Memory B cell (primary cell): ENCODE measurements around the gene TLL1.

Source experiments
- ATAC-seq: fragments of 150-1000 bp; cut with Tn5 transposase; 2 replicates; pipeline ENCODE4 v1.10.0; 2021; ENCODE audit warnings: low read depth, mild to moderate bottlenecking, moderate library complexity
- DNase-seq, 2 donors: peaks; one replicate each; pipeline ENCODE4 v3.0.0; 2022; ENCODE audit warnings: low spot score in 2 of 2
- H3K27ac Mint-ChIP-seq: one replicate; pipeline ENCODE4 v1.8.0; 2022; ENCODE audit warnings: mild to moderate bottlenecking, moderate library complexity, mixed read lengths
- H3K27me3 Mint-ChIP-seq: one replicate; pipeline ENCODE4 v1.8.0; 2022; ENCODE audit warnings: mixed read lengths
- H3K36me3 Mint-ChIP-seq: one replicate; pipeline ENCODE4 v1.8.0; 2022; ENCODE audit warnings: mild to moderate bottlenecking, mixed read lengths
- H3K4me1 Mint-ChIP-seq: one replicate; pipeline ENCODE4 v1.8.0; 2022; ENCODE audit warnings: mixed read lengths
- H3K4me3 Mint-ChIP-seq: one replicate; pipeline ENCODE4 v1.8.0; 2022; ENCODE audit warnings: mild to moderate bottlenecking, moderate library complexity, mixed read lengths
- H3K9me3 Mint-ChIP-seq: one replicate; pipeline ENCODE4 v1.8.0; 2022; ENCODE audit warnings: mixed read lengths

TLL1 gene

GRCh38 chr4:165867961-165868360 lies 5.1 kb upstream of the TLL1 start:
- ATAC-seq (no peak), DNase-seq (no peak)
- no peaks in the 10 kb centered on the region for H3K9me3 Mint-ChIP-seq
- H3K27ac Mint-ChIP-seq = no peak overlapping the region
- H3K36me3 Mint-ChIP-seq = no peaks in the 10 kb centered on the region
- peaks cover 11% of the 10 kb centered on the region for H3K27me3 Mint-ChIP-seq
- H3K4me3 Mint-ChIP-seq = no peak overlapping the region
- H3K4me1 Mint-ChIP-seq = peaks cover 5% of the 10 kb centered on the region

- H3K4me1 Mint-ChIP-seq = peaks cover 9% of the 10 kb centered on the region
- ATAC-seq = no peak
- H3K27me3 Mint-ChIP-seq = peaks cover 21% of the 10 kb centered on the region
Observed at GRCh38 chr4:165873298-165874071, 448 bp downstream of the TLL1 start.

DNA sequence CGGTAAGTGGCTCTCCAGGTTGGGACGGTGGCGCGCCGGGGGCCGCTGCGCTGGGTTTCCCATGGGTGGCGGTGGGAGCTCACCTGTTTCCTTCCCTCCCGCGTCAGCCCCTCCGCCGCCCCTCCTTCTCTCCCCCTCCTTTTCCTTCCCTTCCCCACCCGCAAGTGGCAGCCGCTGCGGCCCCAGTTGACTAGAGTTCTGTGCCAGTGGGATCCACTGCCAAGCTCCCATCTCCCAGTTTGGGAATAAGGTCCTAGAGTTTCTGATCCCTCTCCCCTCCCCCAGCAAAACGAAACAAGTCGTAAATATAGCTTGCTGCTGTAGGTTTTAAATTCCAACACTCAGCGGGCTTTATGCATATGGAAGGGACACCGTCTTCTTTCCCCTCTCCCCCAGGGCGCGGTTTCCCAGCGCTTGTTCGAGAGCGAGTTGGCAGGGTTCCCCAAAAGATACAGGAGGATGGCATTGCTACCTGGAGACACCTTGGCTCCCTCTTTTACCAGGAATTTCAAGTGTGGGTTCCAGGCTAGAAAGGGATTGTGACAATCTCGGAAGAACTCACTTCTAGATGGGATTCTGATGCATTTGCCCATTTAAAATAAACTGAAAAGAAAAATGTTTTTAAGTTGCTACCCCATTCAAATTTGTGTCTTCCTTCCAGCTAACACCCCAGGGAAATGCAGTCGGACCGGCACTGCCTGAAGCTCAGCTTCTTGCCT lies 1.2 kb downstream of the TLL1 start:
- Mint-ChIP-seq H3K9me3 (no peaks in the 10 kb centered on the region), H3K4me3 (no peak overlapping the region), H3K4me1 (peaks cover 9% of the 10 kb centered on the region), H3K27ac (no peak overlapping the region), H3K27me3 (peaks cover 21% of the 10 kb centered on the region), H3K36me3 (no peaks in the 10 kb centered on the region)
- DNase-seq (no peak), ATAC-seq (no peak)

More at GRCh38 chr4:165873298-165874071, 448 bp downstream of the TLL1 start:
- no peak for DNase-seq
- Mint-ChIP-seq H3K27ac (no peak overlapping the region), H3K4me3 (no peak overlapping the region), H3K36me3 (no peaks in the 10 kb centered on the region), H3K9me3 (no peaks in the 10 kb centered on the region)

DNA sequence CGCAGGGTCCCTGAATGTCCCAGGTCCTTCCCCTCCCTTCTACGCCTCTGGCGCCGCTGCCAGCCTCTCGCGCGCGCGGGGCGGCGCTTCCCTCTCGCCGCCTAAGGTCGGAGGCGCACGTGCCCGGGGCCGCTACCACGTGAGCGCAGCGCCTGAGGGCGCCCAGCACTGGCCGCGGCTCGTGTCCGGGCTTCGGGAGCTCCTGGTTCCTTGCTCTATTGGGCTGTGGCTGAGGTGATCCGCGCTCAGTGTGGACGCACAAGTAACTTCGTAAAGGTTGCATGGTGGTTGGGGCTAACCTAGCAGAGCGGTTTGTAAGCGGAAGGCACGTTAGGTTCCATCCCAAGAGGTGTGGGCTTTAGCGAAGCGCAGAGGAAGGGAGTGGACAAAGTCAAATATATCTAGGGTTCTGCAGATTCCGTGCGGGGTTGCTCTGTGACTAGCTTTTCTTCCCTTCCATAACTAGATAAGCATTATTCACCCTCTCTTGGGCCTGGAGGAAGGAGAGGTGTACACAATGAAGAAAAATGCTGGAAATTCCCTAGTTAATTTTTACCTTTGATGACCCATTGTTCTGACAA lies 1.8 kb downstream of the TLL1 start:
- H3K4me1 Mint-ChIP-seq = peaks cover 9% of the 10 kb centered on the region
- H3K36me3 Mint-ChIP-seq = no peaks in the 10 kb centered on the region
- H3K4me3 Mint-ChIP-seq = no peak overlapping the region
- H3K27ac Mint-ChIP-seq = no peak overlapping the region
- DNase-seq (no peak), ATAC-seq (no peak)
- H3K9me3 Mint-ChIP-seq = no peaks in the 10 kb centered on the region
- peaks cover 19% of the 10 kb centered on the region for H3K27me3 Mint-ChIP-seq

GRCh38 chr4:165875446-165875845 lies 2.4 kb downstream of the TLL1 start:
- Mint-ChIP-seq H3K4me1 (peaks cover 9% of the 10 kb centered on the region), H3K36me3 (no peaks in the 10 kb centered on the region), H3K4me3 (no peak overlapping the region), H3K27ac (no peak overlapping the region), H3K9me3 (no peaks in the 10 kb centered on the region), H3K27me3 (peaks cover 17% of the 10 kb centered on the region)
- DNase-seq (no peak), ATAC-seq (no peak)

DNA sequence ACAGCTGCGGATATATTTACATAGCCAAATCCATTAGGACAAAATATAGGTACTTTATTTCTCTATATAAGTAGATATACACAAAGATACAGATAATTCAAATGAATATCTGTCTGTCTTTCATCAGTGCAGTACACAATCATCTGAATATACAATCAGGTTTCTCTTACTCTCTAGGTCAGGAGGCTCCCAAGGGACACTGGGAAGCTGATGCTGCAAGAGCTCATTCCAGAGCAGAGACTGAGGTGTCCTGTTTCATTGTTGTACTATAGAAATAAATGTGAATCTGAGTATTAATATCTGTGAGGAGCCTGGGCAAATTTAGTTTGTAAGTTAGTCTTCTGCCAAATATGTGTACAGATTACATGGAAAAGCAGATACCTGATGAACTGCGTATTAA lies 4.2 kb downstream of the TLL1 start:
- H3K9me3 Mint-ChIP-seq = no peaks in the 10 kb centered on the region
- H3K27me3 Mint-ChIP-seq = peaks cover 16% of the 10 kb centered on the region
- H3K4me1 Mint-ChIP-seq = peaks cover 9% of the 10 kb centered on the region
- DNase-seq = no peak
- no peak overlapping the region for H3K4me3 Mint-ChIP-seq
- no peaks in the 10 kb centered on the region for H3K36me3 Mint-ChIP-seq
- no peak for ATAC-seq
- no peak overlapping the region for H3K27ac Mint-ChIP-seq

- Mint-ChIP-seq H3K27ac (no peak overlapping the region), H3K4me1 (no peaks in the 10 kb centered on the region), H3K9me3 (no peaks in the 10 kb centered on the region), H3K36me3 (no peaks in the 10 kb centered on the region), H3K27me3 (peaks cover 6% of the 10 kb centered on the region), H3K4me3 (no peak overlapping the region)
- ATAC-seq = no peak
- no peak for DNase-seq
Observed at GRCh38 chr4:165879641-165880040, 6.6 kb downstream of the TLL1 start.

DNA sequence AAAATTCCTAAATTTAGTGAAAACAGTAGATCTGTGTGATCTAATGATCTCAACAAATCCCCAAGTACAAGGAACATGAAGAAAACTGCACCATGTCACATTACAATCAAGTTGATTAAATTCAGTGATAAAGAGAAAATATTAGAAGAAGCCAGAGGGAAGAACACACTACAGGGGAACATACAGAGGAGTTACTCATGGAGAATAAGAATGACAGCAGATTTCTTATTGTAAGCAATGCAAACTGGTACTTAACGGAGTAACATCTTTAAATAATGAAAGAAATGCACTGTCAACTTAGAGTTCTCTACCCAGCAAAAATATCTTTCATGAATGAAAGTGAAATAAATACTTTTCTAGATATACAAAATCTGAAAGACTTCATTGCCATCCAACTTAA lies 21.1 kb downstream of the TLL1 start:
- Mint-ChIP-seq H3K9me3 (peaks cover 15% of the 10 kb centered on the region), H3K27ac (no peak overlapping the region), H3K4me1 (no peaks in the 10 kb centered on the region), H3K4me3 (no peak overlapping the region), H3K27me3 (no peaks in the 10 kb centered on the region), H3K36me3 (no peaks in the 10 kb centered on the region)
- no peak for DNase-seq
- ATAC-seq = no peak

- Mint-ChIP-seq H3K36me3 (no peaks in the 10 kb centered on the region), H3K27ac (no peak overlapping the region), H3K4me3 (no peak overlapping the region), H3K27me3 (no peaks in the 10 kb centered on the region), H3K4me1 (no peaks in the 10 kb centered on the region), H3K9me3 (peaks cover 3% of the 10 kb centered on the region)
- DNase-seq = no peak
- no peak for ATAC-seq
Observed at GRCh38 chr4:165905405-165906027, 32.5 kb downstream of the TLL1 start.

GRCh38 chr4:165906272-165906671 lies 33.2 kb downstream of the TLL1 start:
- no peaks in the 10 kb centered on the region for H3K36me3 Mint-ChIP-seq
- DNase-seq = no peak
- no peak overlapping the region for H3K4me3 Mint-ChIP-seq
- H3K27me3 Mint-ChIP-seq = no peaks in the 10 kb centered on the region
- no peak for ATAC-seq
- H3K9me3 Mint-ChIP-seq = peaks cover 3% of the 10 kb centered on the region
- H3K4me1 Mint-ChIP-seq = no peaks in the 10 kb centered on the region
- H3K27ac Mint-ChIP-seq = no peak overlapping the region

GRCh38 chr4:165909947-165910346 lies 36.9 kb downstream of the TLL1 start:
- Mint-ChIP-seq H3K4me3 (no peak overlapping the region), H3K4me1 (no peaks in the 10 kb centered on the region), H3K27me3 (no peaks in the 10 kb centered on the region), H3K36me3 (no peaks in the 10 kb centered on the region), H3K27ac (no peak overlapping the region), H3K9me3 (peaks cover 3% of the 10 kb centered on the region)
- ATAC-seq = no peak
- DNase-seq = no peak

DNA sequence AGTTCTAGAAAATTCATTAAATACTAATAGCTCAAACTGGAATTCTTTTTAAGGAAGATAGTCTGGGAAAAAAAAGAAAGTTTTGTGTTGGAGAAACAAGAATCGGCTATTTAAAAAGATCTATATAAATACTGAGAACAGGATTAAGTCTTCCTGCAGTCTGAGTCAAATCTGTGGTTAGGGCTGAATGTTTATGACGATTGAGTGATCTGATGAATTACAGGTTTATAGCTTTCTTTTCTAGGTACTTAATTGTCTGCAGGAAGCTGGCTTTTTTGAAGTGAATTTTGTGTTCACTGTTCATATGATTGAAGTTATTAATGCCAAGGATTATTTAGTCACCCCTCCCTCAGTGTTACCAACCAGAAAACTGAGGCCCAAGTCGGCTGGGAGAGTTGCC lies 42.2 kb downstream of the TLL1 start:
- no peaks in the 10 kb centered on the region for H3K4me1 Mint-ChIP-seq
- no peaks in the 10 kb centered on the region for H3K9me3 Mint-ChIP-seq
- DNase-seq (no peak), ATAC-seq (no peak)
- no peak overlapping the region for H3K27ac Mint-ChIP-seq
- no peaks in the 10 kb centered on the region for H3K36me3 Mint-ChIP-seq
- H3K27me3 Mint-ChIP-seq = no peaks in the 10 kb centered on the region
- H3K4me3 Mint-ChIP-seq = no peak overlapping the region

GRCh38 chr4:165921546-165921945 lies 48.5 kb downstream of the TLL1 start:
- Mint-ChIP-seq H3K27ac (no peak overlapping the region), H3K4me1 (no peaks in the 10 kb centered on the region), H3K27me3 (no peaks in the 10 kb centered on the region), H3K4me3 (no peak overlapping the region), H3K36me3 (no peaks in the 10 kb centered on the region), H3K9me3 (no peaks in the 10 kb centered on the region)
- no peak for ATAC-seq
- DNase-seq = no peak

DNA sequence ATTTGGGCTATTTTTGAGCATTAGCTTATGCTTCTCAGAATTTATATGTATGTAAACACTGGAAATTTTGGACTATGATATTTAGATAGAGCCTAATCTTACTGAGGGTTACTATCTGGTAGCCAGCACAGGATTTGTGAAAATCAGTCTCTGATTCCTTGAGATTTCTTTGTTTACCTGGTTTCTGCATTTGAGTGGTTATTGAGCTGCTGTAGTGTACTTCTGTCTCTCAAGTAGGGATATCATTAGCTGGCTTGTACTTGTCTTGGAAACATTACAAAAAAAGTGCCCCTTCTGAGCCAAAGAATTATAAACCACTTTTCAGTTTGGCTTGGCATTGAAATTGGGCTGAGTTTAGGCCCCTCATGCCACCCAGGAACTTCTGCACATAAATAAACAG lies 49.7 kb downstream of the TLL1 start:
- Mint-ChIP-seq H3K4me1 (no peaks in the 10 kb centered on the region), H3K36me3 (no peaks in the 10 kb centered on the region), H3K27me3 (no peaks in the 10 kb centered on the region), H3K4me3 (no peak overlapping the region), H3K9me3 (no peaks in the 10 kb centered on the region), H3K27ac (no peak overlapping the region)
- ATAC-seq (no peak), DNase-seq (no peak)
